ENCODE data around the gene RDH14. TPM values are rescaled to one million over a fixed set of nuclear protein-coding genes. Genes with fewer than 3 reads are reported as not detected.

The RDH14 gene
- total RNA-seq, 4 donors from 2014 or later = 26.4 to 138 (median 32.5) TPM

DNA sequence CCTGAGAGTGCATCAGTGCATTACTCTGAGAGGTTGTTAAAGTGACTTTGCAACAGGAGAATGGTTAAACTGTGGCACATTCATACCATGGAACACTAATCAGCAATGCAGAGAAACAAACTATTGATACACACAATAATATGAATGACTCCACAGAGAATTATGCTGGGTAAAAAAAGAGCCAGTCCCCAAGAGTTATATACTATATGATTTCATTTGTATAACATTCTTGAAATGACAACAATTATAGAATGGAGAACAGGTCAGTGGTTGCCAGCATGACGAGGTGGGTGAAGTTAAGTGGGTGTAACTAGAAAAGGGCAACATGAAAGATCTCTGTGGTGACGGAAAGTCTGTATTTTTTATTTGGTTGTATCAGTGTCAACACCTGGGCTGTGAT, 31.9 kb upstream of the RDH14 start:
- H3K27ac ChIP-seq = no peak overlapping the region
- no peak for DNase-seq
- no peaks in the 10 kb centered on the region for H3K9me3 ChIP-seq
- TF ChIP-seq POLR2A (IDR thresholded peaks at IDR 0.05) (no peak), POLR2AphosphoS5 (IDR thresholded peaks at IDR 0.05) (no peak), EP300 (IDR thresholded peaks at IDR 0.05; ENCODE audit: low read depth) (no peak)
- TF ChIP-seq, protein P1, sequence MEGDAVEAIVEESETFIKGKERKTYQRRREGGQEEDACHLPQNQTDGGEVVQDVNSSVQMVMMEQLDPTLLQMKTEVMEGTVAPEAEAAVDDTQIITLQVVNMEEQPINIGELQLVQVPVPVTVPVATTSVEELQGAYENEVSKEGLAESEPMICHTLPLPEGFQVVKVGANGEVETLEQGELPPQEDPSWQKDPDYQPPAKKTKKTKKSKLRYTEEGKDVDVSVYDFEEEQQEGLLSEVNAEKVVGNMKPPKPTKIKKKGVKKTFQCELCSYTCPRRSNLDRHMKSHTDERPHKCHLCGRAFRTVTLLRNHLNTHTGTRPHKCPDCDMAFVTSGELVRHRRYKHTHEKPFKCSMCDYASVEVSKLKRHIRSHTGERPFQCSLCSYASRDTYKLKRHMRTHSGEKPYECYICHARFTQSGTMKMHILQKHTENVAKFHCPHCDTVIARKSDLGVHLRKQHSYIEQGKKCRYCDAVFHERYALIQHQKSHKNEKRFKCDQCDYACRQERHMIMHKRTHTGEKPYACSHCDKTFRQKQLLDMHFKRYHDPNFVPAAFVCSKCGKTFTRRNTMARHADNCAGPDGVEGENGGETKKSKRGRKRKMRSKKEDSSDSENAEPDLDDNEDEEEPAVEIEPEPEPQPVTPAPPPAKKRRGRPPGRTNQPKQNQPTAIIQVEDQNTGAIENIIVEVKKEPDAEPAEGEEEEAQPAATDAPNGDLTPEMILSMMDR (IDR thresholded peaks at IDR 0.05) = no peak
- WGBS, 2 donors (ENCODE audit: low coverage in 1 of 2) = 84 to 94% methylated on average over 2 of the region's 2 CpGs
- in situ Hi-C loops (cut with MboI; ENCODE audit: low pct_ligation_motif_present in 1 of 4, low pct_unique_long_range_greater_than_20kb in 1 of 4, low sequenced_read_pairs in 3 of 4) (no loop called here), intact Hi-C loops (cut with DNase I; ENCODE audit: low total_unique reads) (no loop called here)
- no peak overlapping the region for H3K4me3 ChIP-seq
- H3K36me3 ChIP-seq = no peaks in the 10 kb centered on the region
- no peaks in the 10 kb centered on the region for H3K4me1 ChIP-seq
- no peaks in the 10 kb centered on the region for H3K27me3 ChIP-seq

DNA sequence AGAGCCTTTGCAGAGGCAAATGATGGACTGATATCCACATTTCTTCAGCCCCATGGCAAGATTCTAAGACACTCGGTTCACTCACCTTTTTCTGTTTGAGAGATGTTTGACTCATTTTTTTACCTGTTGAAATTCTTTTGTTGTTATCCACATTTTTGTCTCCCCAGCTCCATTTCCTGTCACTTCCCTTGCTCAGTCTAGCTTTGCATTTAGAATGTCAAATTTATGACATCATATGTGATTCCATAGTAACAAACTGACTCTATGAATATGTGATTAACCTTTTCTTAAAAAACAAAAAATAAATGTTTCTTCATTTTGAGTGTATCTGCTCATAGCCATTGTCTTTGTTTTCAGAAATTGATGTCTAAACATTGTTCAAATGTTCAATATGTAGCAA, 28.9 kb upstream of the RDH14 start, which contains the start of gene NT5C1B:
TSS of gene NT5C1B (minus strand) at position 216 of the 400 bp plus-strand sequence. CDS start at position 115, 101 bp downstream.
- Histone ChIP-seq H3K27ac (no peak within 1 kb of the TSS), H3K27me3 (no peaks in the 10 kb centered on the region), H3K4me1 (no peaks in the 10 kb centered on the region), H3K36me3 (no peaks in the 10 kb centered on the region), H3K9me3 (no peaks in the 10 kb centered on the region), H3K4me3 (no peak within 1 kb of the TSS)
- in situ Hi-C loops (cut with MboI; ENCODE audit: low pct_ligation_motif_present in 1 of 4, low pct_unique_long_range_greater_than_20kb in 1 of 4, low sequenced_read_pairs in 3 of 4) = no loop called here
- no peak for TF ChIP-seq EP300 (IDR thresholded peaks at IDR 0.05; ENCODE audit: low read depth)
- TF ChIP-seq, protein P1 (IDR thresholded peaks at IDR 0.05) = no peak
- intact Hi-C loops (cut with DNase I; ENCODE audit: low total_unique reads) = no loop called here
- 83 to 85% methylated on average over 1 of the region's 1 CpG for WGBS, 2 donors (ENCODE audit: low coverage in 1 of 2)
- no peak for DNase-seq

GRCh38 chr2:18588802-18589201, 28.3 kb upstream of the RDH14 start:
- no peaks in the 10 kb centered on the region for H3K36me3 ChIP-seq
- in situ Hi-C loops (cut with MboI; ENCODE audit: low pct_ligation_motif_present in 1 of 4, low pct_unique_long_range_greater_than_20kb in 1 of 4, low sequenced_read_pairs in 3 of 4) (no loop called here), intact Hi-C loops (cut with DNase I; ENCODE audit: low total_unique reads) (no loop called here)
- H3K27ac ChIP-seq = no peak overlapping the region
- 48 to 67% methylated on average over 1 of the region's 1 CpG for WGBS, 2 donors (ENCODE audit: low coverage in 1 of 2)
- H3K27me3 ChIP-seq = no peaks in the 10 kb centered on the region
- no peaks in the 10 kb centered on the region for H3K9me3 ChIP-seq
- H3K4me3 ChIP-seq = no peak overlapping the region
- TF ChIP-seq POLR2AphosphoS5 (IDR thresholded peaks at IDR 0.05) = no peak
- TF ChIP-seq, protein P1 (IDR thresholded peaks at IDR 0.05) = no peak
- TF ChIP-seq EP300 (IDR thresholded peaks at IDR 0.05; ENCODE audit: low read depth) = no peak
- no peak for TF ChIP-seq POLR2A (IDR thresholded peaks at IDR 0.05)
- no peaks in the 10 kb centered on the region for H3K4me1 ChIP-seq
- no peak for DNase-seq

DNA sequence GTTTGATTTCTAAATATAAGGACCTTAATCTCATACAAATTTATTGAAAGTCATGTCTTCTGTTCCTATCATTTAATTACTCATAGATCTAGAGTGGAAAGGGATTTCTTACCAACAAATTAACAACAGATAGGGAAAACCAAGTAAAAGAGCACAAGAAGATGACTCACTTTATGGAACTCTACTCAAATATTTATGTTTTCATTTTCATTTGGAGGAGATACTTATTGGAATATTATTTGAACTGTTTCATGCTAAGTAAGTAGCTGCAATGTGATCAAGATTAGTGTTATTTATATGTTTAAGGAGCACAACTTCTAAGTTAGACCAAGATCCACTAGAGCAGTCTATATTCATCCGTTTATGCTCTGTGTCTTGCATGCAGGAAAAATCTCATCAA, 27.6 kb upstream of the RDH14 start:
- in situ Hi-C loops (cut with MboI; ENCODE audit: low pct_ligation_motif_present in 1 of 4, low pct_unique_long_range_greater_than_20kb in 1 of 4, low sequenced_read_pairs in 3 of 4) = no loop called here
- Histone ChIP-seq H3K27ac (no peak overlapping the region), H3K4me3 (no peak overlapping the region), H3K4me1 (no peaks in the 10 kb centered on the region), H3K27me3 (no peaks in the 10 kb centered on the region), H3K36me3 (no peaks in the 10 kb centered on the region), H3K9me3 (no peaks in the 10 kb centered on the region)
- TF ChIP-seq EP300 (IDR thresholded peaks at IDR 0.05; ENCODE audit: low read depth) (no peak), POLR2A (IDR thresholded peaks at IDR 0.05) (no peak), POLR2AphosphoS5 (IDR thresholded peaks at IDR 0.05) (no peak)
- TF ChIP-seq, protein P1 (IDR thresholded peaks at IDR 0.05) = no peak
- 83 to 92% methylated on average over 1 of the region's 1 CpG for WGBS, 2 donors (ENCODE audit: low coverage in 1 of 2)
- DNase-seq = no peak
- intact Hi-C loops (cut with DNase I; ENCODE audit: low total_unique reads) = no loop called here
